Activated CD4-positive, alpha-beta memory T cell treated with anti-CD3 and anti-CD28 coated beads, Interleukin-2, amount 10 ng/mL, durations not matched to agents 7 days and 5 days (primary cell): ENCODE measurements around the gene UBXN1. TPM values are rescaled to one million over a fixed set of nuclear protein-coding genes. Genes with fewer than 3 reads are reported as not detected.
"Not testable (repeated sequence)": the region's sequence is repeated elsewhere in the genome, so short reads cannot be mapped to it uniquely, and the experiment has no call there.

Experiments
- CTCF ChIA-PET: fragments of 350-600 bp; sonication (Branson Sonifier 250); formaldehyde crosslinking; loops from one replicate; lab custom pipeline; 2021; ENCODE audit warnings: antibody characterized with exemption, inconsistent platforms; lab: Charles Lee
- POLR2A ChIA-PET: fragments of 350-600 bp; sonication (Branson Sonifier 250); formaldehyde crosslinking; loops from one replicate; lab custom pipeline; 2021; ENCODE audit warnings: antibody characterized with exemption; lab: Charles Lee
- DNase-seq: peaks from one replicate; pipeline ENCODE4 v3.0.0-alpha.2; 2020
- H3K27ac Mint-ChIP-seq: one replicate; pipeline ENCODE4 v1.8.0; 2021; ENCODE audit warnings: mild to moderate bottlenecking, mixed read lengths
- H3K27me3 Mint-ChIP-seq: one replicate; pipeline ENCODE4 v1.8.0; 2021; ENCODE audit warnings: mixed read lengths
- H3K36me3 Mint-ChIP-seq: one replicate; pipeline ENCODE4 v1.8.0; 2021; ENCODE audit warnings: low read depth, mixed read lengths
- H3K4me1 Mint-ChIP-seq: one replicate; pipeline ENCODE4 v1.8.0; 2021; ENCODE audit warnings: mixed read lengths
- H3K4me3 Mint-ChIP-seq: one replicate; pipeline ENCODE4 v1.8.0; 2021; ENCODE audit warnings: mild to moderate bottlenecking, mixed read lengths
- H3K9me3 Mint-ChIP-seq: one replicate; pipeline ENCODE4 v1.8.0; 2021; ENCODE audit warnings: mixed read lengths
- total RNA-seq, 2 experiments: library from RNA; stranded (reverse); gene quantifications; one replicate each; pipeline ENCODE4 v1.2.3, GENCODE V29; 2021

UBXN1 gene
- total RNA-seq, 2 experiments from 2014 or later = 135 to 139 TPM

GRCh38 chr11:62652161-62653006, 26.5 kb downstream of the UBXN1 start:
- Mint-ChIP-seq H3K9me3 (no peaks in the 10 kb centered on the region), H3K4me3 (peak overlapping the region; percentile 91), H3K27me3 (no peaks in the 10 kb centered on the region), H3K27ac (peak overlapping the region; percentile 85), H3K4me1 (peaks cover 34% of the 10 kb centered on the region), H3K36me3 (peaks cover 17% of the 10 kb centered on the region)
- ChIA-PET POLR2A (interaction anchor here (0.6 to 5.9 kb wide), 30 partner anchors 8 to 203 kb away, joined by 3 to 212 read pairs (median 6); partner anchors contain the start of genes B3GAT3, BSCL2, C11orf98 and CSKMT), CTCF (interaction anchor here (1.0 to 1.6 kb wide), 3 partner anchors 12 to 110 kb away, joined by 3 to 15 read pairs (median 10); partner anchors contain the start of genes C11orf98, CSKMT and TUT1)
- peak; percentile 47 for DNase-seq

DNA sequence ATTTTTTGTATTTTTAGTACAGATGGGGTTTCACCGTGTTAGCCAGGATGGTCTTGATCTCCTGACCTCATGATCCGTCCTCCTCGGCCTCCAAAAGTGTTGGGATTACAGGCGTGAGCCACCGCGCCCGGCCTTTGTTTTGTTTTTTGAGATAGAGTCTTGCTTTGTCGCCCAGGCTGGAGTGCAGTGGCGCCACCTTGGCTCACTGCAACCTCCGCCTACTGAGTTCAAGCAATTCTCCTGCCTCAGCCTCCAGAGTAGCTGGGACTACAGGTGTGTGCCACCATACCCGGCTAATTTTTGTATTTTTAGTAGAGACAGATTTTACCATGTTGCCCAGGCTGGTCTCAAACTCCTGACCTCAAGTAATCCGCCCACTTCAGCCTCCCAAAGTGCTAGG, 28.6 kb downstream of the UBXN1 start:
- ChIA-PET POLR2A (interaction anchor here (1.1 to 12.3 kb wide), 4 partner anchors 16 to 49 kb away, joined by 3 to 192 read pairs (median 6); partner anchors contain the start of genes C11orf98, CSKMT, LBHD1 and MTA2), CTCF (interaction anchor here (1.1 kb wide), 1 partner anchor 44 kb away, joined by 4 read pairs; no protein-coding TSS in a partner anchor)
- not testable (repeated sequence) for H3K27ac Mint-ChIP-seq, H3K9me3 Mint-ChIP-seq, DNase-seq, H3K27me3 Mint-ChIP-seq, H3K4me3 Mint-ChIP-seq
- H3K36me3 Mint-ChIP-seq = peaks cover 26% of the 10 kb centered on the region
- H3K4me1 Mint-ChIP-seq = peaks cover 47% of the 10 kb centered on the region

GRCh38 chr11:62649486-62649885, 29.4 kb downstream of the UBXN1 start:
- no peak overlapping the region for H3K27ac Mint-ChIP-seq
- peaks cover 31% of the 10 kb centered on the region for H3K36me3 Mint-ChIP-seq
- no peaks in the 10 kb centered on the region for H3K9me3 Mint-ChIP-seq
- H3K27me3 Mint-ChIP-seq = no peaks in the 10 kb centered on the region
- ChIA-PET POLR2A (interaction anchor here (1.1 to 12.3 kb wide), 7 partner anchors 16 to 207 kb away, joined by 3 to 192 read pairs (median 8); partner anchors contain the start of genes B3GAT3, C11orf98, CSKMT and HNRNPUL2), CTCF (interaction anchor here (1.1 to 1.2 kb wide), 3 partner anchors 15 to 45 kb away, joined by 3 to 4 read pairs (median 3); partner anchors contain the start of genes B3GAT3 and C11orf98)
- DNase-seq = no peak
- H3K4me3 Mint-ChIP-seq = no peak overlapping the region
- peaks cover 50% of the 10 kb centered on the region for H3K4me1 Mint-ChIP-seq

DNA sequence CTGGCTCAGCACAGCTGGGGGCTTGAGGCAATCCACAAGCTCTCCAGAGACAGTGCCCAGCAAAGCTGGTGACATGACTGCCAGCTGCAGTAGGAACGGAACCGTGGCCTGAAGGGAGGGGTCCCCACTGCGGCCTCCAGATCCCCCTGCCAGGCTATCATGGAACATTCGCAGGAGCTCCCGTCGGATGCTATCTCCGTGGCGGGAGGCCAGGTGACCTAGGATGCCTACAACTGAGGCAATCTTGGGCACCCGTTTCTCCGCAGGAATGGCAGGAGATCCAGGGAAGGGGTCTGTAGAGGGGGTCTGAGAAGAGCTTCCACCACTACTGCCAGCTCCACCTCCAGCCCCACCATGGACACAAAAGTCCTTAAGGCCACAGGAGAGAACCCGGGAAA, 29.9 kb downstream of the UBXN1 start:
- CTCF ChIA-PET = interaction anchor here (0.9 to 1.2 kb wide), 3 partner anchors 16 to 27 kb away, joined by 3 read pairs; partner anchors contain the start of genes B3GAT3 and C11orf98

DNA sequence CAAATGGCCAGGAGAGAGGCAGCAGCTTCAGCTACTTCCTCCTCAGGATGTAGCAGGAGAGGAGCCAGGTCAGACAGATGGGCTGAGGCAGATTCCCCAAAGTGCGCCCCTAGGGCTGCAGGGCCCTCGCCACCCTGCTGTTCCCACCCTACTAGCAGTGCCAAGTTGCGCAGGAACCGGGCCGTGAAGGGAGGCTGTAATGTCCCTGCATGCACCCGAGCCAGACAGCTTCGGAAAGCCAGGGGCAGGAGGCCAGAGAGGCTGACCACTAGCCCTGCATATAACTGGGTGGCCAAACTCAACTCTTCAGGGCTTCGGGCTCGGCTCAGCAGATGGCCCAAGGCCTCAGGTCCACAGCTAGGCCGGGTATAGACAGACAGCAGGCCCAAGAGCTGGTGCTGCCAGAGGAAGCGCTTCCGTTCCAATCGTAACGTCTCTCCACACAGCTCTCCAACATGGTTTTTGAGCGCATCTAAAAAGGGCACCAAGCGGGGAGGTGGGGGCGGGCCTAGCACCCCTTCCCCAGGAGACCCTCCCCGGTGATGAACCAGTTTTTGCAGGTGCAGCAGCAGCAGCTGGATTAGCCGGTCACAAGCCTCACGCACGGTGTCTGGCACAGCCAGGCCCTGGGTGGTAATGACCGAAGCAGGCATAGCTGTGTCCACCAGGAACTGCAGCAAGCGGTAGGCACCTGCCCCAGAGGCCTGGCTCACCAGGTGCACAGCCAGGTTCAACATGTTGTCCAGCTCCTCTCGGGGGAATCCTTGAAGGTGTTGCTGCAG, 30.5 kb downstream of the UBXN1 start:
- CTCF ChIA-PET = interaction anchor here (0.9 to 2.9 kb wide), 4 partner anchors 17 to 61 kb away, joined by 3 to 9 read pairs (median 3); partner anchors contain the start of gene TUT1
- Mint-ChIP-seq H3K27ac (no peak overlapping the region), H3K4me3 (no peak overlapping the region), H3K9me3 (no peaks in the 10 kb centered on the region), H3K4me1 (peaks cover 45% of the 10 kb centered on the region), H3K36me3 (peaks cover 32% of the 10 kb centered on the region), H3K27me3 (no peaks in the 10 kb centered on the region)
- DNase-seq = no peak
- POLR2A ChIA-PET = interaction anchor here (0.7 to 12.3 kb wide), 10 partner anchors 18 to 233 kb away, joined by 3 to 192 read pairs (median 6); partner anchors contain the start of genes B3GAT3, C11orf98, CSKMT and EML3

More for the DNA sequence above, 29.9 kb downstream of the UBXN1 start:
- Mint-ChIP-seq H3K27me3 (no peaks in the 10 kb centered on the region), H3K4me3 (no peak overlapping the region), H3K27ac (no peak overlapping the region), H3K9me3 (no peaks in the 10 kb centered on the region), H3K36me3 (peaks cover 35% of the 10 kb centered on the region), H3K4me1 (peaks cover 48% of the 10 kb centered on the region)
- POLR2A ChIA-PET = interaction anchor here (0.7 to 12.3 kb wide), 8 partner anchors 17 to 232 kb away, joined by 3 to 192 read pairs (median 10); partner anchors contain the start of genes B3GAT3, C11orf98, CSKMT and HNRNPUL2
- no peak for DNase-seq

GRCh38 chr11:62647609-62648005, 31.3 kb downstream of the UBXN1 start:
- DNase-seq = no peak
- CTCF ChIA-PET = interaction anchor here (0.9 to 2.9 kb wide), 3 partner anchors 53 to 61 kb away, joined by 3 to 9 read pairs (median 3); partner anchors contain the start of gene TUT1
- no peak overlapping the region for H3K27ac Mint-ChIP-seq

DNA sequence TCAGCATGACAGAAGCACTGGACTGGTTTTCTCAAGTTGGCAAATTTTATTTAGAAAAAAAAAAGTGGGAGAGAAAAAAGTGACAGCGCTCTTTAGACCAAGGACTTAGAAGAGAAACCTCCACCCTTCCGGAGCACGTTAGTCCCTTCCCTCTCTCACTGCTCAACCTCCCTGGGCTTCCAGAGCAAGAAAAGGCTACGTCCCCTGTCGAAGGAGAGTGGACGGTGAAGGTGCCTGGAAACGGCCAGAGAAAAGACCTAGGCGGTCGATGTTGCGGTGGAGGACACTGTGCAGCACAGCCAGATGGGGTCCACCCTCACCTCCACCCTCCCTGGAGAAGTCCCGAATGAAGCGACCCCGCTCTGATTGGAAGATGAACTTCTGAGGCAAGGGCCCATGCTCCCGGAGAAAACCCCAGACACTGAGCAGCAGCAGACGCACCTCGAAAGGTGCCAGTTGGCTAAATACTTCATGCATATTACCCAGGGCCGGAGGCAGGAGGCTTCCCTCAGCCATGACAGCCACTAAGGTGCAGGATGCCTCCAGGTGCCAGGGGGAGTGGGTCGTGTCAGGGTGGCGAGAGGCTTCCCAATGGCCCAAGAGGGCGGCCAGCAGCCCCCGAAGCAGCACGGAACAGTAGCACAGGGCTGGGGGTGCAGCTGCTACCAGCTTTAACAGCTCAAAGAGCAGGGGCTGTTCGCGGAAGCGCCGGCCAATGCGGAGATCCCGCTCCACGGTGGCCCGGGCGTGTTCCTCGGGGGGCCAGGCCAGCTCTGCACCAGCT, 31.9 kb downstream of the UBXN1 start:
- no peaks in the 10 kb centered on the region for H3K9me3 Mint-ChIP-seq
- DNase-seq = no peak
- ChIA-PET CTCF (interaction anchor here (0.6 to 2.9 kb wide), 6 partner anchors 47 to 205 kb away, joined by 3 to 9 read pairs (median 4); partner anchors contain the start of gene TUT1), POLR2A (interaction anchor here (0.6 to 12.3 kb wide), 27 partner anchors 8 to 209 kb away, joined by 3 to 192 read pairs (median 8); partner anchors contain the start of genes B3GAT3, BSCL2, C11orf98 and CSKMT)
- H3K27ac Mint-ChIP-seq = peak overlapping the region; percentile 94
- H3K27me3 Mint-ChIP-seq = no peaks in the 10 kb centered on the region
- H3K4me3 Mint-ChIP-seq = peak overlapping the region; percentile 99
- H3K4me1 Mint-ChIP-seq = peaks cover 46% of the 10 kb centered on the region
- peaks cover 38% of the 10 kb centered on the region for H3K36me3 Mint-ChIP-seq

More at GRCh38 chr11:62647609-62648005, 31.3 kb downstream of the UBXN1 start:
- Mint-ChIP-seq H3K9me3 (no peaks in the 10 kb centered on the region), H3K27me3 (no peaks in the 10 kb centered on the region), H3K36me3 (peaks cover 36% of the 10 kb centered on the region), H3K4me1 (peaks cover 47% of the 10 kb centered on the region), H3K4me3 (no peak overlapping the region)
- POLR2A ChIA-PET = interaction anchor here (0.7 to 12.3 kb wide), 9 partner anchors 18 to 208 kb away, joined by 3 to 192 read pairs (median 8); partner anchors contain the start of genes B3GAT3, C11orf98, CSKMT and EML3

DNA sequence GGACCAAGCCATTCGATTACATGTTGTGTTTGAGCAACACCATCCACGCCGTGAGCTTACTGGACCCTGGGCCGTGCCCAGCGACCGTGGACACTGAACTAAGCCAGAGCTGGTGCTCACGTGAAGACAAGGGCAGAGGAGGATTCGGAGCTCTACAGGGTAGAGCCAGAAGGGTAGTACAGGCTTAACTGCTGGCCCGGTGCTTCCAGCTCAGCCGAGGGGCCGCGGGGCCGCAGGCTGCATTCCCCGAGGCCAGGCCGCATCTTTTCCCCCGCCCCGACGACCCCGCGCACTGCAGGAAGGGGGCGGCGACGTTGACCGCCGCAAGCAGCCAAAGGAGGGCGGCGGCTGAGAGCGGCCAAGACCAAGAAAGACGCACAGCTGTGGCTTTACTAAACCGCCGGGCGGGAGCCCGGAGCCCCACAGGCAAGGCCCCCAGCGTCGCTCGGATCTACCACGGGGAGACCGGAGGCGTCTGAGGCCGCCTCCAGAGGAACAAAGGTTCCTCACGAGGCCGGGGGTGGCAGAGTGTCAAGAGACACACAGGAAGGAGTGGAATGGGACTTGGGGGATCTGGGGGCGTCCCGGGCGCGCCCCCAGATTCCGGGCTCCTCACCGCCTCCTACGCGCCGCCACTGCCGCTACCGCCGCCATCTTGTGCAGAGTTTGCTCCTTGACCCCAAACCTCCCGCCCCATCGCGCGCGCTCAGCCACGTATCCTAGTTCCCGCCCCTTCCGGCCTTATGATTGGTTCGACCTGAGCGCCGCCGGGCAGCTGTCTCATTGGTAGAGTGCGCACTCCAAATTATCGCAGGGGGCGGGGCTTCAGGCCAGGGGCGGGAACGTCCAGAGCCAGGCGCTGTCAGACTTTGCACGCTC, 32.7 kb downstream of the UBXN1 start, which contains the start of gene GANAB:
GANAB (minus strand) TSS at position 668 of the 879 bp plus-strand sequence; CDS start at position 654, 14 bp downstream.
- peaks cover 47% of the 10 kb centered on the region for H3K4me1 Mint-ChIP-seq
- no peaks in the 10 kb centered on the region for H3K27me3 Mint-ChIP-seq
- POLR2A ChIA-PET = interaction anchor here (0.6 to 12.3 kb wide), 30 partner anchors 9 to 245 kb away, joined by 3 to 192 read pairs (median 5); partner anchors contain the start of genes B3GAT3, BSCL2, C11orf98 and CSKMT
- H3K4me3 Mint-ChIP-seq = peak within 1 kb of the TSS; percentile 99
- peaks cover 38% of the 10 kb centered on the region for H3K36me3 Mint-ChIP-seq
- H3K9me3 Mint-ChIP-seq = no peaks in the 10 kb centered on the region
- peak; percentile 99 for DNase-seq
- peak within 1 kb of the TSS; percentile 94 for H3K27ac Mint-ChIP-seq
- CTCF ChIA-PET = interaction anchor here (0.6 to 2.9 kb wide), 5 partner anchors 48 to 206 kb away, joined by 4 to 9 read pairs (median 5); partner anchors contain the start of gene TUT1

DNA sequence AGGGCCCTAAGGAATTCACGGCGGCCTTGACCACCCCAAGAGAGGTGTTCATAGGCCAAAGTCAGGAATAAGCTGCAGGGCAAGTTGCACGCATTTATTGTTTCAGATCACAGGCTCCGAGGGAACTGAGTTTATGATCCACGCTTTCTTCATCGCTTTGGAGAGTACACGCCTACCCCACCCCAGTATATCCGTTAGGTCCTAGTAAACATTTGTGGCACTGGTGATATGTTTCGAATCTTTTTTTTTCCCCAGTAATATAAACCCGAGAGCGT, 33.3 kb downstream of the UBXN1 start:
- Mint-ChIP-seq H3K27me3 (no peaks in the 10 kb centered on the region), H3K36me3 (peaks cover 38% of the 10 kb centered on the region), H3K9me3 (no peaks in the 10 kb centered on the region), H3K27ac (peak overlapping the region; percentile 94), H3K4me1 (peaks cover 49% of the 10 kb centered on the region), H3K4me3 (peak overlapping the region; percentile 99)
- ChIA-PET POLR2A (interaction anchor here (0.6 to 12.3 kb wide), 22 partner anchors 8 to 235 kb away, joined by 3 to 192 read pairs (median 8); partner anchors contain the start of genes B3GAT3, C11orf98, CSKMT and EEF1G), CTCF (interaction anchor here (2.0 to 2.9 kb wide), 2 partner anchors 48 to 53 kb away, joined by 9 read pairs; partner anchors contain the start of gene TUT1)
- DNase-seq = no peak

GRCh38 chr11:62644220-62644619, 34.7 kb downstream of the UBXN1 start:
- Mint-ChIP-seq H3K4me1 (peaks cover 51% of the 10 kb centered on the region), H3K9me3 (no peaks in the 10 kb centered on the region), H3K27me3 (no peaks in the 10 kb centered on the region), H3K4me3 (no peak overlapping the region), H3K27ac (no peak overlapping the region), H3K36me3 (peaks cover 38% of the 10 kb centered on the region)
- ChIA-PET CTCF (no interaction called here), POLR2A (interaction anchor here (0.9 to 12.3 kb wide), 7 partner anchors 9 to 53 kb away, joined by 3 to 192 read pairs (median 6); partner anchors contain the start of genes B3GAT3, C11orf98, CSKMT and INTS5)
- DNase-seq = no peak
